ENCODE measurements around the gene LRRN4.

Gene LRRN4

GRCh38 chr20:6029538-6029937 is 24.3 kb downstream of the LRRN4 start:
- no peak for DNase-seq

GRCh38 chr20:6028818-6029217 is 25.0 kb downstream of the LRRN4 start:
- no peak for DNase-seq

GRCh38 chr20:6026051-6026450 is 27.8 kb downstream of the LRRN4 start:
- DNase-seq = no peak

GRCh38 chr20:6024768-6025167 is 29.1 kb downstream of the LRRN4 start:
- DNase-seq = no peak

GRCh38 chr20:6017880-6018279 is 36.0 kb downstream of the LRRN4 start:
- DNase-seq = no peak

- no peak for DNase-seq
Measured at GRCh38 chr20:6017467-6017866, 36.4 kb downstream of the LRRN4 start.

- DNase-seq = no peak
Measured at GRCh38 chr20:6014957-6015356, 38.9 kb downstream of the LRRN4 start.

GRCh38 chr20:6014017-6014416 is 39.8 kb downstream of the LRRN4 start:
- no peak for DNase-seq

GRCh38 chr20:6012179-6012578 is 41.7 kb downstream of the LRRN4 start:
- no peak for DNase-seq

GRCh38 chr20:6008254-6008653 is 45.6 kb downstream of the LRRN4 start:
- DNase-seq = peak; percentile 42

- no peak for DNase-seq
Measured at GRCh38 chr20:6007529-6008103, 46.2 kb downstream of the LRRN4 start.

- no peak for DNase-seq
Measured at GRCh38 chr20:6007094-6007528, 46.7 kb downstream of the LRRN4 start.

GRCh38 chr20:6006603-6006949 is 47.3 kb downstream of the LRRN4 start:
- no peak for DNase-seq

- DNase-seq = no peak
Measured at GRCh38 chr20:6000871-6001270, 53.0 kb downstream of the LRRN4 start.

GRCh38 chr20:5999783-6000182 is 54.1 kb downstream of the LRRN4 start:
- DNase-seq = no peak

GRCh38 chr20:5996765-5997164 is 57.1 kb downstream of the LRRN4 start:
- peak; percentile 47 for DNase-seq

- no peak for DNase-seq
Measured at GRCh38 chr20:5991623-5992441, 62.0 kb downstream of the LRRN4 start.

GRCh38 chr20:5990946-5991345 is 62.9 kb downstream of the LRRN4 start:
- no peak for DNase-seq
